H9 (cell line): ENCODE measurements around the gene BTG3. TPM values are rescaled to one million over a fixed set of nuclear protein-coding genes. Genes with fewer than 3 reads are reported as not detected.
A peak's percentile ranks its signal among the peaks of the same experiment; 100 is the strongest.

Experiments
- DNase-seq: peaks from one replicate; pipeline ENCODE4 v3.0.0-alpha.2; 2017
- H2AFZ ChIP-seq: one replicate; pipeline ENCODE4 v1.6.1; 2013; ENCODE audit warnings: mild to moderate bottlenecking, low read length, control low read depth, moderate library complexity
- H2AK5ac ChIP-seq: 2 replicates; pipeline ENCODE4 v1.6.1; 2013; ENCODE audit warnings: low read length, control low read depth, mixed read lengths; ENCODE audit not compliant: insufficient read length
- H2BK120ac ChIP-seq: one replicate; pipeline ENCODE4 v1.6.1; 2013; ENCODE audit warnings: low read depth, mild to moderate bottlenecking, low read length, control low read depth, inconsistent platforms; ENCODE audit not compliant: poor library complexity, severe bottlenecking
- H2BK12ac ChIP-seq: 2 replicates; pipeline ENCODE4 v1.6.1; 2013; ENCODE audit warnings: low read length, control low read depth, mixed read lengths, low read depth; ENCODE audit not compliant: insufficient read length
- H2BK15ac ChIP-seq: 2 replicates; pipeline ENCODE4 v1.6.1; 2013; ENCODE audit warnings: low read depth, low read length, control low read depth
- H2BK20ac ChIP-seq: one replicate; pipeline ENCODE4 v1.6.1; 2013; ENCODE audit warnings: low read depth, mild to moderate bottlenecking, low read length, control low read depth, inconsistent platforms; ENCODE audit not compliant: poor library complexity, severe bottlenecking
- H2BK5ac ChIP-seq: 2 replicates; pipeline ENCODE4 v1.6.1; 2013; ENCODE audit warnings: low read length, control low read depth, mixed read lengths; ENCODE audit not compliant: insufficient read length
- H3K14ac ChIP-seq: 2 replicates; pipeline ENCODE4 v1.6.1; 2013; ENCODE audit warnings: low read length, control low read depth; ENCODE audit not compliant: insufficient read depth
- H3K18ac ChIP-seq: 2 replicates; pipeline ENCODE4 v1.6.1; 2013; ENCODE audit warnings: low read depth, mild to moderate bottlenecking, mixed read lengths, low read length, control low read depth; ENCODE audit not compliant: insufficient read length
- H3K23ac ChIP-seq: 2 replicates; pipeline ENCODE4 v1.6.1; 2013; ENCODE audit warnings: low read length, control low read depth, mixed read lengths, low read depth; ENCODE audit not compliant: insufficient read length
- H3K23me2 ChIP-seq: 2 replicates; pipeline ENCODE4 v1.6.1; 2013; ENCODE audit warnings: low read depth, mild to moderate bottlenecking, mixed read lengths, low read length, control low read depth; ENCODE audit not compliant: insufficient read length, poor library complexity, severe bottlenecking
- H3K27ac ChIP-seq: 2 replicates; pipeline ENCODE4 v1.5.1; 2013; ENCODE audit warnings: low read length, control low read depth, mixed read lengths, low read depth; ENCODE audit not compliant: insufficient read length
- H3K27me3 ChIP-seq: 2 replicates; pipeline ENCODE4 v1.6.1; 2013; ENCODE audit warnings: low read length, control low read depth, inconsistent platforms; ENCODE audit not compliant: insufficient read depth
- H3K4ac ChIP-seq: 2 replicates; pipeline ENCODE4 v1.6.1; 2013; ENCODE audit warnings: low read depth, mild to moderate bottlenecking, control low read depth, inconsistent platforms, low read length, moderate library complexity
- H3K4me1 ChIP-seq: 2 replicates; pipeline ENCODE4 v1.6.1; 2013; ENCODE audit warnings: low read length, control low read depth, inconsistent platforms; ENCODE audit not compliant: insufficient read depth
- H3K4me2 ChIP-seq: 2 replicates; pipeline ENCODE4 v1.6.1; 2013; ENCODE audit warnings: low read length, control low read depth, mixed read lengths; ENCODE audit not compliant: insufficient read length, insufficient read depth
- H3K56ac ChIP-seq: 2 replicates; pipeline ENCODE4 v1.6.1; 2013; ENCODE audit warnings: low read depth, mild to moderate bottlenecking, mixed read lengths, low read length, control low read depth; ENCODE audit not compliant: insufficient read length
- H3K79me1 ChIP-seq: 2 replicates; pipeline ENCODE4 v1.6.1; 2013; ENCODE audit warnings: low read depth, mild to moderate bottlenecking, moderate library complexity, low read length, control low read depth, inconsistent platforms; ENCODE audit not compliant: insufficient read depth, poor library complexity, severe bottlenecking
- H3K79me2 ChIP-seq: 2 replicates; pipeline ENCODE4 v1.6.1; 2013; ENCODE audit warnings: low read length, control low read depth, inconsistent platforms; ENCODE audit not compliant: insufficient read depth
- H3K9ac ChIP-seq: 2 replicates; pipeline ENCODE4 v1.6.1; 2013; ENCODE audit warnings: low read length, control low read depth, mixed read lengths; ENCODE audit not compliant: insufficient read length; ENCODE audit errors: extremely low read depth
- H3K9me3 ChIP-seq: one replicate; pipeline ENCODE4 v1.6.1; 2013; ENCODE audit warnings: low read depth, low read length, inconsistent platforms; ENCODE audit not compliant: control insufficient read depth
- H3T11ph ChIP-seq: one replicate; pipeline ENCODE4 v1.6.1; 2013; ENCODE audit warnings: mild to moderate bottlenecking, low read length, control low read depth, inconsistent platforms
- H4K20me1 ChIP-seq: one replicate; pipeline ENCODE4 v1.6.1; 2013; ENCODE audit not compliant: control insufficient read depth, insufficient read length, insufficient read depth
- H4K5ac ChIP-seq: 2 replicates; pipeline ENCODE4 v1.6.1; 2013; ENCODE audit warnings: low read depth, mild to moderate bottlenecking, mixed read lengths, low read length, control low read depth; ENCODE audit not compliant: insufficient read length
- H4K8ac ChIP-seq: replicated peaks from 2 replicates; pipeline ENCODE4 v1.6.1; 2013; ENCODE audit warnings: low read length, control low read depth, mixed read lengths, low read depth; ENCODE audit not compliant: insufficient read length
- H4K91ac ChIP-seq: 2 replicates; pipeline ENCODE4 v1.6.1; 2013; ENCODE audit warnings: low read depth, mild to moderate bottlenecking, moderate library complexity, mixed read lengths, low read length, control low read depth; ENCODE audit not compliant: insufficient read length
- H3K27ac Mint-ChIP-seq, 3 experiments: 2 replicates in 2 of 3; 3 replicates in 1 of 3; pipeline ENCODE4 v1.8.0; 2020 to 2021; ENCODE audit warnings: mixed read lengths in 3 of 3, mild to moderate bottlenecking in 1 of 3, moderate library complexity in 1 of 3
- H3K27me3 Mint-ChIP-seq: 2 replicates; pipeline ENCODE4 v1.8.0; 2021; ENCODE audit warnings: low read depth, mild to moderate bottlenecking, moderate library complexity, mixed read lengths
- H3K36me3 Mint-ChIP-seq, 3 experiments: 2 replicates in 2 of 3; 3 replicates in 1 of 3; pipeline ENCODE4 v1.8.0; 2020 to 2021; ENCODE audit warnings: low read depth in 3 of 3, mixed read lengths in 3 of 3; ENCODE audit not compliant: insufficient read depth in 1 of 3
- H3K4me1 Mint-ChIP-seq, 2 experiments: 2 replicates each; pipeline ENCODE4 v1.8.0; 2020; ENCODE audit warnings: mixed read lengths in 2 of 2
- H3K4me3 Mint-ChIP-seq, 2 experiments: 2 replicates in 1 of 2; 3 replicates in 1 of 2; pipeline ENCODE4 v1.8.0; 2020 to 2021; ENCODE audit warnings: mild to moderate bottlenecking in 2 of 2, mixed read lengths in 2 of 2, moderate library complexity in 1 of 2
- H3K9me3 Mint-ChIP-seq, 2 experiments: 2 replicates in 1 of 2; 3 replicates in 1 of 2; pipeline ENCODE4 v1.8.0; 2020; ENCODE audit warnings: mild to moderate bottlenecking in 2 of 2, mixed read lengths in 2 of 2, moderate library complexity in 1 of 2
- WGBS: extraction: QIAGEN DNeasy Blood & Tissue Kit; methylation state at CpG from one replicate; pipeline ENCODE4 v1.1.7; 2013; ENCODE audit warnings: missing lambda C conversion rate, low lambda C conversion rate, mixed read lengths; ENCODE audit not compliant: insufficient read length; ENCODE audit errors: extremely low coverage; 5-methylcytosine and 5-hydroxymethylcytosine counted together
- total RNA-seq: library from RNA; stranded (reverse); gene quantifications from 2 replicates; pipeline ENCODE4 v1.2.1, GENCODE V29; 2021
- TF ChIP-seq, protein P1 (sequence below): fragments of 200-600 bp; sonication (generic); conservative IDR thresholded peaks from 3 replicates; pipeline ENCODE4 v1.8.0; 2021; ENCODE audit warnings: antibody characterized with exemption, mild to moderate bottlenecking

The BTG3 gene
- total RNA-seq, 1 experiment from 2014 or later, result 32.2 TPM

DNA sequence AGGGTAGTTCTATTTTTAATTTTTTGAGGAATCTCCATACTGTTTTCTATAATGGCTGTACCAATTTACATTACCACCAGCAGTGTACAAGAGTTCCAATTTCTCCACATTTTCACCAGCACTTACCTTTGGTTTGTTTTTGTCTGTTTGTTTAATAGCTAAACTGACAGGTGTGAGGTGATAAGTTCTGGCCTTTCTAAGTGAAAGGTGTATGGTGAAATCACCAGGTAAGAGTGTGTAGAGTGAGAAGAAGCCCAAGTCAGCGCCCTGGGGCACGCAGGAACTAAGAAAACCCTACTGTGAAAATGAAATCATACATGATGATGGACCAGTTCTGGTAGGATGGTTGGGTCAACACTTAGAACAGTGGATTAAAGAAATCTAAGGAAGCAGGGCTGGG, 34.5 kb downstream of the BTG3 start:
- Histone ChIP-seq H3K79me1 (no peaks in the 10 kb centered on the region), H3K4me1 (no peaks in the 10 kb centered on the region), H4K91ac (no peak overlapping the region), H3K56ac (no peak overlapping the region), H2BK12ac (no peak overlapping the region), H3K23me2 (no peaks in the 10 kb centered on the region), H3K9ac (no peak overlapping the region), H4K5ac (no peak overlapping the region), H3K18ac (no peak overlapping the region), H3K27me3 (no peaks in the 10 kb centered on the region), H3K4ac (no peak overlapping the region), H3K27ac (no peak overlapping the region), H3T11ph (no peak overlapping the region), H3K9me3 (no peaks in the 10 kb centered on the region), H3K79me2 (no peaks in the 10 kb centered on the region), H2AFZ (no peak overlapping the region), H3K4me2 (no peak overlapping the region), H2BK20ac (no peak overlapping the region), H2AK5ac (no peak overlapping the region), H4K8ac (no peak overlapping the region), H2BK15ac (no peak overlapping the region), H3K14ac (no peak overlapping the region), H4K20me1 (no peaks in the 10 kb centered on the region), H2BK5ac (no peak overlapping the region), H2BK120ac (no peak overlapping the region), H3K23ac (no peak overlapping the region)
- no CpG with 5 or more reads among the region's 2 CpGs for whole genome bisulfite sequencing
- peaks cover 4 to 7% of the 10 kb centered on the region in 2 experiments for H3K4me1 Mint-ChIP-seq
- H3K27ac Mint-ChIP-seq, result peak overlapping the region in 1 of 3 experiments; percentile 39; a peak in 1 of 7 replicates
- no peak for DNase-seq
- H3K27me3 Mint-ChIP-seq, result no peaks in the 10 kb centered on the region
- no peak overlapping the region for H3K4me3 Mint-ChIP-seq
- peaks cover 0 to 12% (median 4%) of the 10 kb centered on the region in 3 experiments; a peak in 3 of 7 replicates for H3K36me3 Mint-ChIP-seq
- no peaks in the 10 kb centered on the region for H3K9me3 Mint-ChIP-seq
- TF ChIP-seq, protein P1, sequence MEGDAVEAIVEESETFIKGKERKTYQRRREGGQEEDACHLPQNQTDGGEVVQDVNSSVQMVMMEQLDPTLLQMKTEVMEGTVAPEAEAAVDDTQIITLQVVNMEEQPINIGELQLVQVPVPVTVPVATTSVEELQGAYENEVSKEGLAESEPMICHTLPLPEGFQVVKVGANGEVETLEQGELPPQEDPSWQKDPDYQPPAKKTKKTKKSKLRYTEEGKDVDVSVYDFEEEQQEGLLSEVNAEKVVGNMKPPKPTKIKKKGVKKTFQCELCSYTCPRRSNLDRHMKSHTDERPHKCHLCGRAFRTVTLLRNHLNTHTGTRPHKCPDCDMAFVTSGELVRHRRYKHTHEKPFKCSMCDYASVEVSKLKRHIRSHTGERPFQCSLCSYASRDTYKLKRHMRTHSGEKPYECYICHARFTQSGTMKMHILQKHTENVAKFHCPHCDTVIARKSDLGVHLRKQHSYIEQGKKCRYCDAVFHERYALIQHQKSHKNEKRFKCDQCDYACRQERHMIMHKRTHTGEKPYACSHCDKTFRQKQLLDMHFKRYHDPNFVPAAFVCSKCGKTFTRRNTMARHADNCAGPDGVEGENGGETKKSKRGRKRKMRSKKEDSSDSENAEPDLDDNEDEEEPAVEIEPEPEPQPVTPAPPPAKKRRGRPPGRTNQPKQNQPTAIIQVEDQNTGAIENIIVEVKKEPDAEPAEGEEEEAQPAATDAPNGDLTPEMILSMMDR, result no peak
